Stimulated activated CD8-positive, alpha-beta memory T cell treated with anti-CD3 and anti-CD28 coated beads, Interleukin-15, amount 100 ng/mL, for 1 hour (primary cell): ENCODE measurements around the gene SMG5.
"Not testable (repeated sequence)": the region's sequence is repeated elsewhere in the genome, so short reads cannot be mapped to it uniquely, and the experiment has no call there.

Source experiments
- DNase-seq: peaks from one replicate; pipeline ENCODE4 v3.0.0-alpha.2; 2020; ENCODE audit warnings: low read depth

SMG5 gene

DNA sequence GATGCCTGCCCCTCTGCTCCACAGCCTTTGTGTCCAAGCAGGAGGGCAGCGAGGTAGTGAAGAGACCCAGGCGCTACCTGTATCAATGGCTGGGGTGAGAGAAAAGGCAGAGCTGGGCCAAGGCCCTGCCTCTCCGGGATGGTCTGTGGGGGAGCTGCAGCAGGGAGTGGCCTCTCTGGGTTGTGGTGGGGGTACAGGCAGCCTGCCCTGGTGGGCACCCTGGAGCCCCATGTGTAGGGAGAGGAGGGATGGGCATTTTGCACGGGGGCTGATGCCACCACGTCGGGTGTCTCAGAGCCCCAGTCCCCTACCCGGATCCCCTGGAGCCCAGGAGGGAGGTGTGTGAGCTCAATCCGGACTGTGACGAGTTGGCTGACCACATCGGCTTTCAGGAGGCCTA lies 39.9 kb downstream of the SMG5 start:
- no peak for DNase-seq

DNA sequence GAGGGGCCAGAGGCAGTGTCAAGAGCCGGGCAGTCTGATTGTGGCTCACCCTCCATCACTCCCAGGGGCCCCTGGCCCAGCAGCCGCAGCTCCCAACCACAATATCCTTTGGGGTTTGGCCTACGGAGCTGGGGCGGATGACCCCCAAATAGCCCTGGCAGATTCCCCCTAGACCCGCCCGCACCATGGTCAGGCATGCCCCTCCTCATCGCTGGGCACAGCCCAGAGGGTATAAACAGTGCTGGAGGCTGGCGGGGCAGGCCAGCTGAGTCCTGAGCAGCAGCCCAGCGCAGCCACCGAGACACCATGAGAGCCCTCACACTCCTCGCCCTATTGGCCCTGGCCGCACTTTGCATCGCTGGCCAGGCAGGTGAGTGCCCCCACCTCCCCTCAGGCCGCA lies 40.7 kb downstream of the SMG5 start, which contains the start of gene BGLAP:
BGLAP (plus strand) TSS at position 259 of the 400 bp plus-strand sequence; CDS start at position 307, 48 bp downstream.
- DNase-seq = no peak

DNA sequence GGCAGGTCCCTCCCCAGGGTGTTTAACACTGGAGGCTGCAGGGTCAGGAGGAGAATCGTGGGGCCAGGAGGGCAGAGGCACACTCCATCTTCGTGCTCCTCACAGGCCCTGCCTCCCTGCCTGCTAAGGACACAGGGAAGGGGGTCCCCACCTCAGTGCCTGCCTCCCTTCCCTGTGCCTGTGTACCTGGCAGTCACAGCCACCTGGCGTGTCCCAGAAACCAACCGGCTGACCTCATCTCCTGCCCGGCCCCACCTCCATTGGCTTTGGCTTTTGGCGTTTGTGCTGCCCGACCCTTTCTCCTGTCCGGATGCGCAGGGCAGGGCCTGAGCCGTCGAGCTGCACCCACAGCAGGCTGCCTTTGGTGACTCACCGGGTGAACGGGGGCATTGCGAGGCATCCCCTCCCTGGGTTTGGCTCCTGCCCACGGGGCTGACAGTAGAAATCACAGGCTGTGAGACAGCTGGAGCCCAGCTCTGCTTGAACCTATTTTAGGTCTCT lies 41.3 kb downstream of the SMG5 start:
- no peak for DNase-seq

DNA sequence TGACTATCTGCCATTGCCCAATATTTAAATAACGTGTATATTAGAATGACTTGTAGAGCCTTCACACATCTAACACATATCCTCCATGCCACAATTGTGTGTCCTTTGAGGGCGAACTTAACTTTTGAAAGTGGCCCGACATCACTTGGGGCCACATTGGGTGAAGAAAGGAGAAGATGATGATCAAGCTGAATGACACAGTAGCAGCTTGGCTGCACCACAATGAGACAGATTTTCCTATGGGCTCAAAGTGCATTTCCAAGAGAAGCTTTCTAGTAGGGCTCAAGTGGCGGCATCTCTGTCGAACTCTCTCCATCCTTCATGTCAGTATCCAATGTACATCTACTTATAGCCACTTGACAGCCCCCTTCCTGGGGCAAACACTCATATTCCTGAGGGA lies 44.4 kb downstream of the SMG5 start:
- DNase-seq = no peak

DNA sequence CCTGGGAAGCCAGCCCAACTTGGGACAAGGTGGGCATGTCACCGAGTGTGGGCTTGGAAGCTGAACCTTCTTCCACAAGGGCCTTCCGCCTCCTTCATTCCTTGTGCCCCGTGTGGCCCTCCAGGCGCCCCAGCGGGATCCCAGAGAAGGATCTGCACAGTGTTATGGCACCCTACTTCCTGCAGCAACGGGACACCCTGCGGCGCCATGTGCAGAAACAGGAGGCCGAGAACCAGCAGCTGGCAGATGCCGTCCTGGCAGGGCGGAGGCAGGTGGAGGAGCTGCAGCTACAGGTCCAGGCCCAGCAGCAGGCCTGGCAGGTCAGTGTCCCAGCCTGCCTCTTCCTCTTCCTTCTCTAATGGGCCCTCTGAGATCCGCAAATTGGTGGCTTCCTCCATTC lies 46.5 kb downstream of the SMG5 start:
- DNase-seq = no peak

DNA sequence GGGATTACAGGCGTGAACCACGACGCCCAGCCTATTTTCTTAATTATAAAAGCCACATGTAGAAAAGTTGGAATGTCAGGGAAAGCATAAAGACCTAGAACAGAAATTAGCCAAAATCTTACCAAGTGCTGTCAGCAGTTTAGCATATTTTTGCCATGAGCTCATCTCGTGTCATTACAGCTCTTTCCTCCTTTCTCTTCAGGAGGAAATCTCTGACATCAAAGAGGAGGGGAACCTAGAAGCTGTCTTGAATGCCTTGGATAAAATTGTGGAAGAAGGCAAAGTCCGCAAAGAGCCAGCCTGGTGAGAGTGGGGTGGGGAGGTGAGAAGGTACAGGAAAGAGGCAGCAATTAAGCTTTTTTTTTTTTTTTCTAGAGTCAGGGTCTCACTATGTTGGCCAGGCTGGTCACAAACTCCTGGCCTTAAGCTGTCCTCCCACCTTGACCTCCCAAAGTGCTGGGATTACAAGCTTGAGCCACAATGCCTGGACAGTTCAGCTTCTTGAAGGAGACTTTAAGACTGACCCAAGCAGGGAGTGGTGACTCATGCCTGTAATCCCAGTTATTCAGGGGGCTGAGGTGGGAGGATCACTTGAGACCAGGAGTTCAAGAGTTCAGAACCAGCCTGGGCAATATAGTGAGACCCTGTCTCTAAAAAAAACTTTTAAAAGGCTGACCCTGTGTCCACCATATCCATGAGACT lies 49.0 kb downstream of the SMG5 start:
- no peak for DNase-seq

DNA sequence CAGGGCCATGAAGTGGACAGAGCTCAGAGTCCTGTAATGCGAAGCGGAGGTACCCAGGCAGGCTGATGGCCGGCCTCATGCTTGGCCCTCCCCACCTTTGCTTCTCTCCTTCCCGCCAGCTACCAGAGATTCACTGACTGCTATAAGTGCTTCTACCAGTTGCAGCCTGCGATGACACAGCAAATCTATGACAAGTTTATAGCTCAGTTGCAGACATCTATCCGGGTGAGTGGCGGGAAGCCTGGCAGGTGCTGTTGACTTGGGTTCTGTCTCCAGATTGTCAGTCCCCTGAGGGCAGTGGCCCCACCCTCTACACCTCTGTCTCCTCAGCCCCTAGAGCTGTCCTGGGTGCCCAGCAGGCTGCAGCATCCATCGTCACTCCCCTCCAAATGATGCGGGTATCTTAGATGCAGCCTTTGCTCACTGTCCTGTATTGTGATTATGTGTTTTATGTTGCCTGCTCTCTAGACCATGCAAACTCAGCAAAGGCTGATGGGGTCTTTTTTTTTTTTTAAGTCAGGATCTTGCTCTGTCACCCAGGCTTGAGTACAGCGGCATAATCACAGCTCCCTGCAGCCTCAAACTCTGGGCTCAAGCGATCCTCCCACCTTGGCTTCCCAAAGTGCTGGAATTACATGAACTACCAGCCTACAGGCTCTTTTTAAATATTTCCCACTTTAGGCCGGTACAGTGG lies 50.3 kb downstream of the SMG5 start:
- DNase-seq = no peak

DNA sequence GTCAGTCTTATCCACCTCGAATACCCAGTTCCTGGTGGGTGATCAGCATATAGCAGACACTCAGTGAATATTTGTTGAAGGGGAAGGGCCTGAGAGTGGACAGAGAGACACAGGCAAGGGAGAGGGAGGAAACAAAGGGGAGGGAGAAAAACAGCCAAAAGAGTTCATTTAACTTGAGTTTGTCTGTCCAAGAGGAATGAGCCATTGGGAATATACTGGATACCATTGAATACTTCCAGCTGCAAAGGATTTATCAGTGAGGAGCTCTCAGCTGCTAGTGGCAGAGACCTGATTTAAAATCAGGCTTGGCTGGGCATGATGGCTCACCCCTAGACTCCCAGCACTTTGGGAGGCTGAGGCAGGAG lies 52.2 kb downstream of the SMG5 start:
- DNase-seq = no peak

DNA sequence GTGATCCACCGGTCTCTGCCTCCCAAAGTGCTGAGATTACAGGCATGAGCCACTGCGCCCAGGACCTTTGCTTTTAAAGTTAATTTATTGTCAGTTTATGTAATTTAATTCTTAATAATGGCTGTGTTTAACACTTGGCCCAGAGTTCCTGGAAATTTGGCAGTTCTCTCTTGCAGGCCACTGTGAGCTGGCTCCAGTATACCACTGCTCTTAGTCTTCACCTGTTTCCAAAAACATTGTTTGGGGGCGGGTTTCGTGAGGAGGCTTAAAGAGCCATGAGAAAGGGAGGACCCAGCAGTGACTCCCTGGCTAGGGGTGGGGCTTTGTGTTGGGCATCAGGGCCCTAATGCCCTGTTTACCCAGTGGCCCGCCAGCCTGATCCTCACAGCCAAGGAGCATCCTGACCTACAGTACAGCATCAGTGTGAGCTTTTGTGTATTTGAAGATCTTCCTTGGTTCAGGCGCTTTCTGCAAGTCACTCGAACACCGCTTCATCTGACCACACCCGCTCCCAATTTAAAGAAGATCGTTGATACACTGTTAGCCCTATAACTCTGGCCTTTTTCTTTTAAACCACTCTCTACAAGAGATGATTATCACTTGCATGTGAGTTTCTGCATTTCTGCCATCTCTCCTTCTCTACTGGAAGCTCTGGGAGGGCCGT lies 52.7 kb downstream of the SMG5 start:
- DNase-seq = no peak

DNA sequence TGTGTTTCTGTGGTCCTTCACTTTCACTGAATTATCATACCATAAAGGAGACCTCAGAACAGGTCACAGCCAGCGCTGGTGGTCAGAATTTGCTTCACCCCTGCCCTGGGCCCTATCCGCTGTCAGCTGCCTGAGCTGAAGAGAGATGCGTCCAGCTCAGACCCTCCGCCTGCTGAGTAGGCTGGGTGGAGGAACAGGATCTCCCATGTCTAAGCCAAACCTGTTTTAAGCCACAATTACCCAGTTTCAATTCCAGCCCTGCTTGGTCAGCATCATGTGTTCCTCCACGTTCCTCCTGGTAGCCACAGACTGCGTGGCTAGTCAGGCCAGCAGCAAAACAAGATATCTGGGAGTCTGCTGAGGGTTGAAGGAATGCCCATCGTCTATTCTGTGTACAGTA lies 54.1 kb downstream of the SMG5 start:
- DNase-seq = no peak

DNA sequence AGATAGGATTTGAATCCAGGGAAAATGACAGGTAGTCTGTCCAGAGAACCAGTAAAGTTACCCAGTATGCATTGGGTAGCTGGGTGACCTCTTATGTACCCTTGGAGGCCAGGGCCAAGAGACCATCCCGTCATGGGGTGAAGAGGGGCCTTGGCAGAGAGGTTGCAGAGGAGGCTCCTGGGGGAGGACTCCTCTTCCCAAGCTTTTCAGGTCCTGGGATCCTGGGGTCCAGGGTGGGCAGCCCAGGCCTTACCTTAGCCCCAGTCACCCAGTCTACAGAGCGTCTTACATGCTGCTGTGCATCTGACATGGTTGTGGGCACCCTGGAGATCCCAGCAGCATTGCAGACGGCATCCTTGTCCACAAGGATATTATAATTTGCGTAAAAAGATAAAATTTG lies 55.8 kb downstream of the SMG5 start:
- DNase-seq = no peak

DNA sequence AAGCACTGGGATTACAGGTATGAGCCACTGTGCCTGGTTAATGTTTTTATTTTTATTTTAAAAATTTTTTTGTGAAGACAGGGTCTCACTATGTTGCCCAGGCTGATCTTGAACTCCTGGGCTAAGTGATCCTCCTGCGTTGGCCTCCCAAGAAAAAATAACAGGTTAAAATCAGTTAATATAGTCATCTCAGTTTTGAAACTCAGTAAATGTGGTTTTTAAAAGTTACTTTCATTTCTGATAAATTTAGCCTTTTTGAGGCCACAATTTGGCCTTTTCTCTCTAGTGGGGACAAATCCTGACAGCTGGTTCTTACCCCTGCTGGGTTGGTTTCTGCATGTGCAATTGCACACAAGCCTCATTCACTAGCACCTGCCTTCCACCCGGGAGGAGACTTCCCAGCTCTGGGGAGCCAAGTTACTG lies 56.5 kb downstream of the SMG5 start:
- no peak for DNase-seq

DNA sequence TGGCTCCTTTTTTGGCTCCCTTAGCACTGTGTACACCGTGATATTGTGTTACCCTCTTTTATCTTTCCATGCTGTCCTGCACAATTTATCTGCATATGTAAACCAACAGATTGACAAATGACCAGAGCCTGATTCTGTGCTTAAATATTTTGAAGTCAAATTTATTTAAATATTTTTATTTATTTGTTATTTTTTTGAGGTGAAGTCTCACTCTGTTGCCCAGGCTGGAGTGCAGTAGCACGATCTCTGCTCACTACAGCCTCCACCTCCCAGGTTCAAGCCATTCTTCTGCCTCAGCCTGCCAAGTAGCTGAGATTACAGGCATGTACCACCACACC lies 57.0 kb downstream of the SMG5 start:
- DNase-seq = no peak

DNA sequence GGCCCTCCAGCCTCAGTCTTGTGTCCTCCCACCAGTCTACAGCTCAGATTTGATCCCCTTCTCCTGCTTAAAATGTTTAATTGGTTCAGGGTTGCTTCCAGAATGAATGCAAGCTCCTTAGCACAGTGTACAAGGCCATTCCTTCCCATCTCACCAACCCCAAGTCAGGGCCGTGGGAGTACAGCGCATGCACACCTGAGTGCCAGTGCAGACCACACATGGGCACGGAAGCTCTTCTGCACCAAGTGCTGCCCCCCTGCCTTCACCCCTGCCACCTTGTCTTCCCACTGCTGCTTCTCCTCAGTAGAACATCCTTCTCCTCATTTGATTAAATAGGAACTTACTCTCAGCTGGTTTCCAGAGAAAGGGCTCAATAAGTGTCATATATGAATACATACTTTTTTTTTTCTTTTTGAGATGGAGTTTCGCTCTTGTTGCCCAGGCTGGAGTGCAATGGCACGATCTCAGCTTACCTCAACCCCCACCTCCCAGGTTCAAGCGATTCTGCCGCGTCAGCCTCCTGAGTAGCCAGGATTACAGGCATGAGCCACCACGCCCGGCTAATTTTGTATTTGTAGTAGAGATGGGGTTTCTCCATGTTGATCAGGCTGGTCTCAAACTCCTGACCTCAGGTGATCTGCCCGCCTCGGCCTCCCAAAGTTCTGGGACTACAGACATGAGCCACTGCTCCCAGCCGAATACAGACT lies 60.5 kb downstream of the SMG5 start:
- no peak for DNase-seq

DNA sequence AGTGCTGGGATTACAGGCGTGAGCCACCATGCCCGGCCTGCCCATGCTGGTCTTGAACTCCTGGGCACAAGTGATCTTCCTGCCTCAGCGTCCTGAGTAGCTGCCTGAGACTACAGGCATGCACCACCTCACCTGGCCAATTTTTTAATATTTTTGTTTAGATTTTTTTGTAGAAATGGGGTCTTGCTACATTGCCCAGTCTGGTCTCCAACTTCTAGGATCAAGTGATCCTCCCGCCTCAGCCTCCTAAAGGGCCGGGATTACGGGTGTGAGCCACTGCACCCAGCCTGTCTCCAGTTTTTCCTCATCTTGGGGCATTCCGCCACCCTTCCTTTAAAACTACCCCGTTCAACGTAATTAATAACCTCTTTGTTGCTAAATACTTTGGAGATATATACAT lies 62.4 kb downstream of the SMG5 start:
- DNase-seq = no peak

DNA sequence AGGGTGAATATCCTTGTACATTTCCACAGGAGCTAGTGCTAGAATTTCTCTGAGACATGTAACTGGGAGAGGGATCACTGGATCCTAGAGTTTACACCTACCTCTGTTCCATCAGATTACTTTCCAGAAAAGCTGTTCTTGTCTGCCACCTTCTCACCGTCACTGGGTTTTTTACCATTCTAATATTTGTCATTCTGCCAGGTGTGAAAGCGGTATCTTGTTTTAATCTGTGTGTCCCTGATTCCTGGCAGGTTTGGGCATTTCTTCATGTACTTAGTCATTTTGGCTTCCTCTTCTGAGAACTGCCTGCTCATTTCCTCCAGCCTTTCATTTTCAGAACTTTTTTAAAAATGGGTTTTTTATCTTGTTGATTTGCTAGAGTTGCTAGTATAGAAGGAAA lies 64.8 kb downstream of the SMG5 start:
- no peak for DNase-seq

DNA sequence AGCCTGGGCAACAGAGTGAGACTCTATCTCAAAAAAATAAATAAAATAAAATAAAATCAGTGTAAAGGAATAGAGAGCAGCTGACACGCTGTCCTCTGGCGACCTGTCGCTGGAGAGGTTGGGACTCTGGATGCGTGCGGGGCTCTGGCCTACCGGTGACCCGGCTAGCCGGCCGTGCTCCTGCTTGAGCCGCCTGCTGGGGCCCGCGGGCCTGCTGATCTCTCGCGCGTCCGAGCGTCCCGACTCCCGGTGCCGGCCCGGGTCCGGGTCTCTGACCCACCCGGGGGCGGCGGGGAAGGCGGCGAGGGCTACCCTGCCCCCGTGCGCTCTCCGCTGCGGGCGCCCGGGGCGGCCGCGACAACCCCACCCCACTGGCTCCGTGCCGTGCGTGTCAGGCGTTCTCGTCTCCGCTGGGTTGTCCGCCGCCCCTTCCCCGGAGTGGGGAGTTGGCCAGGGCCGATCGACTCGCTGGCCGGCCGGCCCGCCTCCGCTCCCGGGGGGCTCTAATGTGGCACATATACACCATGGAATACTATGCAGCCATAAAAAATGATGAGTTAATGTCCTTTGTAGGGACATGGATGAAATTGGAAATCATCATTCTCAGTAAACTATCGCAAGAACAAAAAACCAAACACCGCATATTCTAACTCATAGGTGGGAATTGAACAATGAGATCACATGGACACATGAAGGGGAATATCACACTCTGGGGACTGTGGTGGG lies 66.1 kb downstream of the SMG5 start:
- DNase-seq = not testable (repeated sequence)

DNA sequence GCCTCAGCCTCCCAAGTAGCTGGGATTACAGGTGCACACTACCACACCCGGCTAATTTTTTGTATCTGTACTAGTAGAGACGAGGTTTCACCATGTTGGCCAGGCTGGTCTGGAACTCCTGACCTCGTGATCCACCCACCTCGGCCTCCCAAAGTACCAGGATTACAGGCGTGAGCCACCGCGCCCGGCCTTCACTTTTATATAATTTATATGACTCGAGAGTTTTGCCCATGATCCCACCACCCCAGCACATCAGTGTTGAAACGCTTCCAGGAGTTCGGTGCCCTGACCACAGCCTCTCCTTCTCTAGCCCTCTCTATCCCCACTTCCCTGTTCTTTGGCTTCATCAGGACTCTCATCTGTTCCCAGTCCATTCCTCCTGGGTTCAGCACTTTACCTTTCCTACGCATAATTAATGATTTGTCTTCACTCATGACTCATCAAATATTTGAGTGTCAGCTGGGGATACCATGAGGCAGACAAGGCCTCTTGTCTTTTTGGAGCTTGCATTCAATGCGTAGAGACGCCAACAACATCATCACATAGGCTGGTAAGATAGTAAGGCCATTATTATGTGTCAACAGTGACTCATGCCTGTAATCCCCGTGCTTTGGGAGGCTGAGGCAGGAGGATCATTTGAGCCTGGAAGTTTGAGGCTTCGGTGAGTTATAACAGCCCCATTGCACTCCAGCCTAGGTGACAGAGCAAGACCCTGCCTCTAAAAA lies 68.4 kb downstream of the SMG5 start:
- DNase-seq = no peak

DNA sequence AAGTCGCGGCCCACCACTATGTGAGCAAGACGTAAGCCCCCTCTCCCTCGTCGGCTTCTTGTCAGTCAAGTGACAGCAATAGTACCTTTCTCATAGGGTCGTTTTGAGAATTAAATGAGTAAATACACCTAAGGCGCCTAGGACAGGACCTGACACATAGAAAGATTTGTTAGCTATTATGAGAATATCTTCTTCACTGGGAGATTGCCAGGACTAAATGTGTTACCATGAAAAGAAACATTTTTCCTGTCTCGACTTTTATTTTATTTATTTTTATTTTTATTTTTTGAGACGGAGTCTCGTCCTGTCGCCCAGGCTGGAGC lies 69.0 kb downstream of the SMG5 start:
- DNase-seq = no peak

DNA sequence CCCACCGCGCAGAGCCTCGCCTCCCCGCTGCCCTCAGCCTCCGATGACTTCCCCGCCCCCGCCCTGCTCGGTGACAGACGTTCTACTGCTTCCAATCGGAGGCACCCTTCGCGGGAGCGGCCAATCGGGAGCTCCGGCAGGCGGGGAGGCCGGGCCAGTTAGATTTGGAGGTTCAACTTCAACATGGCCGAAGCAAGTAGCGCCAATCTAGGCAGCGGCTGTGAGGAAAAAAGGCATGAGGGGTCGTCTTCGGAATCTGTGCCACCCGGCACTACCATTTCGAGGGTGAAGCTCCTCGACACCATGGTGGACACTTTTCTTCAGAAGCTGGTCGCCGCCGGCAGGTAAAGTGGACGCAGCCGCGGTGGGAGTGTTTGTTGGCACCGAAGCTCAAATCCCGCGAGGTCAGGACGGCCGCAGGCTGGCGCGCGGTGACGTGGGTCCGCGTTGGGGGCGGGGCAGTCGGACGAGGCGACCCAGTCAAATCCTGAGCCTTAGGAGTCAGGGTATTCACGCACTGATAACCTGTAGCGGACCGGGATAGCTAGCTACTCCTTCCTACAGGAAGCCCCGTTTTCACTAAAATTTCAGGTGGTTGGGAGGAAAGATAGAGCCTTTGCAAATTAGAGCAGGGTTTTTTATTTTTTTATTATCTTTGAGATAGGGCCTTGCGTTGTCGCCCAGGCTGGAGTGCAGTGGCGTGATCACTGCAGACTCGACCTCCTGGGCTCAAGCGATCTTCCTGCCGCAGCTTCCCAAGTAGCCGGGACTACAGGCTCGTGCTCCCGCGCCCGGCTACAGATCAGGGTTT lies 69.6 kb downstream of the SMG5 start, which contains the start of gene PMF1:
PMF1 (plus strand) TSS at position 175 of the 811 bp plus-strand sequence; CDS start at position 184, 9 bp downstream.
- DNase-seq = peak; percentile 91
